Liver (tissue), 3 donors: ENCODE measurements around the gene FAM210A.

Experiments used
- EGR1 ChIP-seq, 2 donors: IDR thresholded peaks; 2 replicates each; pipeline ENCODE4 v1.6.1; 2016 to 2018; ENCODE audit warnings: antibody characterized with exemption in 2 of 2, low read depth in 2 of 2
- FOXA1 ChIP-seq: IDR thresholded peaks from 2 replicates; pipeline ENCODE4 v1.6.1; 2016; ENCODE audit warnings: antibody characterized with exemption
- GABPA ChIP-seq, 2 donors: IDR thresholded peaks in 1 of 2; conservative IDR thresholded peaks in 1 of 2; 2 replicates each; pipeline ENCODE4 v1.6.1; 2016; ENCODE audit warnings: antibody characterized with exemption in 2 of 2, mild to moderate bottlenecking in 1 of 2, moderate library complexity in 1 of 2
- JUND ChIP-seq, 2 donors: IDR thresholded peaks; 2 replicates each; pipeline ENCODE4 v1.6.1; 2016; ENCODE audit warnings: antibody characterized with exemption in 2 of 2
- RAD21 ChIP-seq, 2 donors: IDR thresholded peaks; 2 replicates each; pipeline ENCODE4 v1.6.1; 2016; ENCODE audit warnings: antibody characterized with exemption in 2 of 2, mild to moderate bottlenecking in 2 of 2
- RXRA ChIP-seq, 2 donors: IDR thresholded peaks; 2 replicates each; pipeline ENCODE4 v1.6.1; 2017 to 2018; ENCODE audit warnings: antibody characterized with exemption in 2 of 2, mild to moderate bottlenecking in 1 of 2
- SP1 ChIP-seq: IDR thresholded peaks from 2 replicates; pipeline ENCODE4 v1.6.1; 2018; ENCODE audit warnings: antibody characterized with exemption, mild to moderate bottlenecking
- TAF1 ChIP-seq: conservative IDR thresholded peaks from 2 replicates; pipeline ENCODE4 v1.6.1; 2016; ENCODE audit warnings: antibody characterized with exemption, mild to moderate bottlenecking
- YY1 ChIP-seq: IDR thresholded peaks from 2 replicates; pipeline ENCODE4 v1.6.1; 2016; ENCODE audit warnings: antibody characterized with exemption, mild to moderate bottlenecking
- TF ChIP-seq, protein P1 (sequence below): fragments of 150-350 bp; IDR thresholded peaks from 2 replicates; pipeline ENCODE4 v1.5.1; 2017; ENCODE audit warnings: improper control_type of control experiment, low read depth, low read length; ENCODE audit not compliant: missing input control
- TF ChIP-seq, protein P2 (sequence below): IDR thresholded peaks from 2 replicates; pipeline ENCODE4 v1.6.1; 2016; ENCODE audit warnings: antibody characterized with exemption
- TF ChIP-seq, protein P3 (sequence below): IDR thresholded peaks from 2 replicates; pipeline ENCODE4 v1.6.1; 2016; ENCODE audit warnings: antibody characterized with exemption, mild to moderate bottlenecking
- TF ChIP-seq, protein P4 (sequence below): IDR thresholded peaks from 2 replicates; pipeline ENCODE4 v1.6.1; 2016; ENCODE audit warnings: antibody characterized with exemption
- donor health status: healthy.
- donor health status: healthy.

DNA sequence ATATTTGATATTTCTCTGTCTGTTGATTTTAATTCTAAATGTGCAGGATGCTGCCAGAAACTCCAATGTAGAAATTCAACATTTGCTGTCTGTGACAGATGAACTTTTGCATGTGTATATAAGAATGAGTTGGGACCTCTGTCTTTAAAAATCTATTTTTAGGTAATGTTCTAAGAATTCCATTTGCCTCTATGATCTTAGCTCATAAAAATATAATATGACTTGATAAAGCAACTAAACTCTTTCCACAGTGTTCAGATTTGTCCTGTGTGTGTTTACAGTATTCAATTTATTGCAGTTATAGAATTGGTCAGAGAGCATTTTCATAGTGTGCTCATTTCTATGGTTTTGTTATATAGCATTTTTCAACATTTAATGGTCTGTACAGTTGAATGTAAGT lies 33.7 kb upstream of the FAM210A start:
- TF ChIP-seq, protein P1, sequence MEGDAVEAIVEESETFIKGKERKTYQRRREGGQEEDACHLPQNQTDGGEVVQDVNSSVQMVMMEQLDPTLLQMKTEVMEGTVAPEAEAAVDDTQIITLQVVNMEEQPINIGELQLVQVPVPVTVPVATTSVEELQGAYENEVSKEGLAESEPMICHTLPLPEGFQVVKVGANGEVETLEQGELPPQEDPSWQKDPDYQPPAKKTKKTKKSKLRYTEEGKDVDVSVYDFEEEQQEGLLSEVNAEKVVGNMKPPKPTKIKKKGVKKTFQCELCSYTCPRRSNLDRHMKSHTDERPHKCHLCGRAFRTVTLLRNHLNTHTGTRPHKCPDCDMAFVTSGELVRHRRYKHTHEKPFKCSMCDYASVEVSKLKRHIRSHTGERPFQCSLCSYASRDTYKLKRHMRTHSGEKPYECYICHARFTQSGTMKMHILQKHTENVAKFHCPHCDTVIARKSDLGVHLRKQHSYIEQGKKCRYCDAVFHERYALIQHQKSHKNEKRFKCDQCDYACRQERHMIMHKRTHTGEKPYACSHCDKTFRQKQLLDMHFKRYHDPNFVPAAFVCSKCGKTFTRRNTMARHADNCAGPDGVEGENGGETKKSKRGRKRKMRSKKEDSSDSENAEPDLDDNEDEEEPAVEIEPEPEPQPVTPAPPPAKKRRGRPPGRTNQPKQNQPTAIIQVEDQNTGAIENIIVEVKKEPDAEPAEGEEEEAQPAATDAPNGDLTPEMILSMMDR, result no peak
- TF ChIP-seq EGR1 (IDR thresholded peaks at IDR 0.05; ENCODE audit: low read depth in 2 of 2) (no peak), JUND (IDR thresholded peaks at IDR 0.05) (no peak), RAD21 (IDR thresholded peaks at IDR 0.05) (no peak), TAF1 (no peak), GABPA (IDR thresholded peaks at IDR 0.05 in 1 of 2, conservative IDR thresholded peaks at IDR 0.05 in 1 of 2) (no peak), SP1 (no peak), FOXA1 (no peak), YY1 (no peak), RXRA (IDR thresholded peaks at IDR 0.05) (no peak)
- TF ChIP-seq, protein P2, sequence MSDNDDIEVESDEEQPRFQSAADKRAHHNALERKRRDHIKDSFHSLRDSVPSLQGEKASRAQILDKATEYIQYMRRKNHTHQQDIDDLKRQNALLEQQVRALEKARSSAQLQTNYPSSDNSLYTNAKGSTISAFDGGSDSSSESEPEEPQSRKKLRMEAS, result no peak
- TF ChIP-seq, protein P3, sequence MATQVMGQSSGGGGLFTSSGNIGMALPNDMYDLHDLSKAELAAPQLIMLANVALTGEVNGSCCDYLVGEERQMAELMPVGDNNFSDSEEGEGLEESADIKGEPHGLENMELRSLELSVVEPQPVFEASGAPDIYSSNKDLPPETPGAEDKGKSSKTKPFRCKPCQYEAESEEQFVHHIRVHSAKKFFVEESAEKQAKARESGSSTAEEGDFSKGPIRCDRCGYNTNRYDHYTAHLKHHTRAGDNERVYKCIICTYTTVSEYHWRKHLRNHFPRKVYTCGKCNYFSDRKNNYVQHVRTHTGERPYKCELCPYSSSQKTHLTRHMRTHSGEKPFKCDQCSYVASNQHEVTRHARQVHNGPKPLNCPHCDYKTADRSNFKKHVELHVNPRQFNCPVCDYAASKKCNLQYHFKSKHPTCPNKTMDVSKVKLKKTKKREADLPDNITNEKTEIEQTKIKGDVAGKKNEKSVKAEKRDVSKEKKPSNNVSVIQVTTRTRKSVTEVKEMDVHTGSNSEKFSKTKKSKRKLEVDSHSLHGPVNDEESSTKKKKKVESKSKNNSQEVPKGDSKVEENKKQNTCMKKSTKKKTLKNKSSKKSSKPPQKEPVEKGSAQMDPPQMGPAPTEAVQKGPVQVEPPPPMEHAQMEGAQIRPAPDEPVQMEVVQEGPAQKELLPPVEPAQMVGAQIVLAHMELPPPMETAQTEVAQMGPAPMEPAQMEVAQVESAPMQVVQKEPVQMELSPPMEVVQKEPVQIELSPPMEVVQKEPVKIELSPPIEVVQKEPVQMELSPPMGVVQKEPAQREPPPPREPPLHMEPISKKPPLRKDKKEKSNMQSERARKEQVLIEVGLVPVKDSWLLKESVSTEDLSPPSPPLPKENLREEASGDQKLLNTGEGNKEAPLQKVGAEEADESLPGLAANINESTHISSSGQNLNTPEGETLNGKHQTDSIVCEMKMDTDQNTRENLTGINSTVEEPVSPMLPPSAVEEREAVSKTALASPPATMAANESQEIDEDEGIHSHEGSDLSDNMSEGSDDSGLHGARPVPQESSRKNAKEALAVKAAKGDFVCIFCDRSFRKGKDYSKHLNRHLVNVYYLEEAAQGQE, result no peak
- TF ChIP-seq, protein P4, sequence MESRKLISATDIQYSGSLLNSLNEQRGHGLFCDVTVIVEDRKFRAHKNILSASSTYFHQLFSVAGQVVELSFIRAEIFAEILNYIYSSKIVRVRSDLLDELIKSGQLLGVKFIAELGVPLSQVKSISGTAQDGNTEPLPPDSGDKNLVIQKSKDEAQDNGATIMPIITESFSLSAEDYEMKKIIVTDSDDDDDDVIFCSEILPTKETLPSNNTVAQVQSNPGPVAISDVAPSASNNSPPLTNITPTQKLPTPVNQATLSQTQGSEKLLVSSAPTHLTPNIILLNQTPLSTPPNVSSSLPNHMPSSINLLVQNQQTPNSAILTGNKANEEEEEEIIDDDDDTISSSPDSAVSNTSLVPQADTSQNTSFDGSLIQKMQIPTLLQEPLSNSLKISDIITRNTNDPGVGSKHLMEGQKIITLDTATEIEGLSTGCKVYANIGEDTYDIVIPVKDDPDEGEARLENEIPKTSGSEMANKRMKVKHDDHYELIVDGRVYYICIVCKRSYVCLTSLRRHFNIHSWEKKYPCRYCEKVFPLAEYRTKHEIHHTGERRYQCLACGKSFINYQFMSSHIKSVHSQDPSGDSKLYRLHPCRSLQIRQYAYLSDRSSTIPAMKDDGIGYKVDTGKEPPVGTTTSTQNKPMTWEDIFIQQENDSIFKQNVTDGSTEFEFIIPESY, result no peak
